NCI-H2107 (cell line): ENCODE data around the gene PPP1R13L.
"Not testable (repeated sequence)": the region's sequence is repeated elsewhere in the genome, so short reads cannot be mapped to it uniquely, and the experiment has no call there.

Source experiments
- DNase-seq: peaks from one replicate; lab custom pipeline; 2025; lab: John Stamatoyannopoulos, UW

PPP1R13L gene

GRCh38 chr19:45345506-45345860 is 59.4 kb downstream of the PPP1R13L start:
- no peak for DNase-seq

GRCh38 chr19:45344621-45345505 is 60.0 kb downstream of the PPP1R13L start:
- DNase-seq = no peak

- DNase-seq = no peak
These were observed 62.0 kb downstream of the PPP1R13L start for GRCh38 chr19:45342911-45343310.

- no peak for DNase-seq
These were observed 63.9 kb downstream of the PPP1R13L start for GRCh38 chr19:45340899-45341453.

GRCh38 chr19:45340232-45340898 is 64.5 kb downstream of the PPP1R13L start, which contains the start of gene KLC3:
TSS of gene KLC3 (plus strand) at chr19:45340750. CDS start at chr19:45345542, 4,792 bp downstream.
- no peak for DNase-seq

GRCh38 chr19:45339629-45340028 is 65.2 kb downstream of the PPP1R13L start:
- no peak for DNase-seq

- no peak for DNase-seq
These were observed 68.1 kb downstream of the PPP1R13L start for GRCh38 chr19:45336696-45337251.

GRCh38 chr19:45334881-45335280 is 70.0 kb downstream of the PPP1R13L start:
- not testable (repeated sequence) for DNase-seq

- no peak for DNase-seq
These were observed 71.1 kb downstream of the PPP1R13L start for GRCh38 chr19:45333609-45334303.

- DNase-seq = peak; percentile 42
These were observed 73.5 kb downstream of the PPP1R13L start for GRCh38 chr19:45331411-45331810.
